Adrenal gland (tissue), 12 donors: ENCODE data around the gene LPCAT2. TPM values are rescaled to one million over a fixed set of nuclear protein-coding genes. Genes with fewer than 3 reads are reported as not detected.

Experiments used
- DNase-seq, 7 donors: peaks; one replicate each; pipeline ENCODE4 v3.0.0-alpha.2; 2019 to 2020
- H3K27ac ChIP-seq, 5 donors: fragments of 200-600 bp; sonication (generic) in 4 of 5; 1 replicate in 3 of 5; 2 replicates in 2 of 5; pipeline versions ENCODE4 v1.5.1 to v1.8.0; 2016 to 2020; ENCODE audit warnings: mild to moderate bottlenecking in 1 of 5
- H3K27me3 ChIP-seq: fragments of 200-600 bp; 2 replicates; pipeline ENCODE4 v1.8.0; 2021
- H3K36me3 ChIP-seq, 2 donors: fragments of 200-600 bp; replicated peaks in 1 of 2; 1 replicate in 1 of 2; 2 replicates in 1 of 2; pipeline versions ENCODE4 v1.5.1 to v1.8.0; 2018 to 2022
- H3K4me1 ChIP-seq, 2 donors: fragments of 200-600 bp; replicated peaks in 1 of 2; 1 replicate in 1 of 2; 2 replicates in 1 of 2; pipeline versions ENCODE4 v1.5.1 to v1.8.0; 2018 to 2021
- H3K4me3 ChIP-seq, 4 donors: fragments of 200-600 bp; sonication (generic) in 3 of 4; one replicate each; pipeline ENCODE4 v1.5.1; 2016 to 2018
- H3K9me3 ChIP-seq, 3 donors: fragments of 200-600 bp; sonication (generic) in 1 of 3; replicated peaks in 1 of 3; 1 replicate in 2 of 3; 2 replicates in 1 of 3; pipeline versions ENCODE4 v1.5.1 to v1.8.0; 2016 to 2021
- CTCF ChIP-seq, 6 experiments: fragments of 450-650 bp in 4 of 6; fragments of 200-600 bp in 2 of 6; sonication (generic) in 1 of 6; IDR thresholded peaks; 1 replicate in 5 of 6; 2 replicates in 1 of 6; pipeline versions ENCODE4 v1.5.1 to v1.8.0; 2016 to 2021; ENCODE audit warnings: antibody characterized with exemption in 6 of 6, mild to moderate bottlenecking in 2 of 6, moderate library complexity in 1 of 6
- POLR2A ChIP-seq, 2 donors: fragments of 450-650 bp; IDR thresholded peaks; one replicate each; pipeline ENCODE4 v1.6.1; 2017; ENCODE audit warnings: antibody characterized with exemption in 2 of 2, mild to moderate bottlenecking in 2 of 2, moderate library complexity in 1 of 2
- WGBS, 4 donors: extraction: QIAGEN DNeasy Blood & Tissue Kit in 2 of 4; methylation state at CpG; one replicate each; pipeline versions ENCODE4 v1.1.5 to v1.1.7; 2013 to 2017; 5-methylcytosine and 5-hydroxymethylcytosine counted together
- intact Hi-C, 2 donors: fragments of 100-400 bp; cut with DNase I; formaldehyde crosslinking; loops; one replicate each; pipeline versions ENCODE4 v1.14.1 to v1.15.0; 2022 to 2023
- polyA plus RNA-seq, 3 donors: library from polyadenylated mRNA; stranded (reverse); fragments of 200-250 nt in 2 of 3; fragments of 350-450 nt in 1 of 3; fragmentation: Illumina TruSeq in 1 of 3; extraction: RNeasy Lipid Tissue Mini Kit (QIAGEN cat#74804) in 1 of 3; gene quantifications; one replicate each; pipeline ENCODE4 v1.2.3, GENCODE V29; 2013 to 2014
- total RNA-seq, 9 donors: library from RNA; depleted of rRNA in 4 of 9; stranded (reverse); fragments of >200 nt in 4 of 9; fragments of 120-200 nt in 1 of 9; fragmentation: NEBNext Ultra II Directional in 1 of 9; extraction: Animal tissue kit (Norgen Biotek cat#: 25700) in 1 of 9; gene quantifications; one replicate each; pipeline versions ENCODE4 v1.1.0 to v1.2.4, GENCODE V29; 2013 to 2023
- donor health status: healthy with polysubstance abuse.
- donor health status: Bipolar disorder and iron deficiency.
- donor health status: DM: yes; HTN: yes; CAD: no.
- donor health status: DM: no; HTN: no; CAD: no.
- donor health status: DM: no; HTN: no; CAD: no.
- donor health status: DM: yes; HTN: yes; CAD: no.

LPCAT2 gene
- total and polyA plus RNA-seq, 12 donors, result 7.1 to 33.1 (median 16.4) TPM

- H3K4me3 ChIP-seq, result no peak overlapping the region
- peaks cover 0 to 13% of the 10 kb centered on the region in 2 donors for H3K4me1 ChIP-seq
- no peak for TF ChIP-seq POLR2A (IDR thresholded peaks at IDR 0.05)
- no peak for TF ChIP-seq CTCF (IDR thresholded peaks at IDR 0.05)
- intact Hi-C loops, result loop anchor here in 1 of 2 donors (10.0 kb wide), 1 partner anchor 148 kb away; no protein-coding TSS in a partner anchor
- H3K9me3 ChIP-seq, result no peaks in the 10 kb centered on the region
- H3K36me3 ChIP-seq, result no peaks in the 10 kb centered on the region
- H3K27me3 ChIP-seq, result no peaks in the 10 kb centered on the region
- no peak overlapping the region for H3K27ac ChIP-seq
- no peak for DNase-seq
Observed at GRCh38 chr16:55557186-55557585, 48.3 kb downstream of the LPCAT2 start.

GRCh38 chr16:55559233-55559632 is 50.4 kb downstream of the LPCAT2 start:
- H3K36me3 ChIP-seq, result no peaks in the 10 kb centered on the region
- no peak overlapping the region for H3K27ac ChIP-seq
- TF ChIP-seq CTCF (IDR thresholded peaks at IDR 0.05), result no peak
- no peak for TF ChIP-seq POLR2A (IDR thresholded peaks at IDR 0.05)
- no peaks in the 10 kb centered on the region for H3K27me3 ChIP-seq
- intact Hi-C loops, result loop anchor here in 1 of 2 donors (10.0 kb wide), 1 partner anchor 146 kb away; no protein-coding TSS in a partner anchor
- no peak overlapping the region for H3K4me3 ChIP-seq
- DNase-seq, result no peak
- peaks cover 0 to 13% of the 10 kb centered on the region in 2 donors for H3K4me1 ChIP-seq
- no peaks in the 10 kb centered on the region for H3K9me3 ChIP-seq

- WGBS, 4 donors, result 70 to 78% (median 74%) methylated on average over 1 of the region's 1 CpG
- H3K9me3 ChIP-seq, result no peaks in the 10 kb centered on the region
- no peaks in the 10 kb centered on the region for H3K36me3 ChIP-seq
- H3K4me3 ChIP-seq, result no peak overlapping the region
- TF ChIP-seq CTCF (IDR thresholded peaks at IDR 0.05), result no peak
- TF ChIP-seq POLR2A (IDR thresholded peaks at IDR 0.05), result no peak
- intact Hi-C loops, result loop anchor here in 1 of 2 donors (10.0 kb wide), 1 partner anchor 145 kb away; no protein-coding TSS in a partner anchor
- H3K4me1 ChIP-seq, result peaks cover 0 to 13% of the 10 kb centered on the region in 2 donors
- H3K27ac ChIP-seq, result no peak overlapping the region
- no peak for DNase-seq
- H3K27me3 ChIP-seq, result no peaks in the 10 kb centered on the region
Observed at GRCh38 chr16:55559933-55560516, 51.2 kb downstream of the LPCAT2 start.

- TF ChIP-seq POLR2A (IDR thresholded peaks at IDR 0.05), result no peak
- no peak for TF ChIP-seq CTCF (IDR thresholded peaks at IDR 0.05)
- Histone ChIP-seq H3K36me3 (no peaks in the 10 kb centered on the region), H3K27ac (no peak overlapping the region), H3K27me3 (no peaks in the 10 kb centered on the region), H3K9me3 (no peaks in the 10 kb centered on the region), H3K4me1 (peaks cover 0 to 13% of the 10 kb centered on the region in 2 donors), H3K4me3 (no peak overlapping the region)
- intact Hi-C loops, result no loop called here
- no peak for DNase-seq
- 68 to 89% (median 84%) methylated on average over 2 of the region's 2 CpGs for WGBS, 4 donors
Observed at GRCh38 chr16:55561319-55561848, 52.5 kb downstream of the LPCAT2 start.
